Measurements from ENCODE around the gene STIP1. TPM values are rescaled to one million over a fixed set of nuclear protein-coding genes. Genes with fewer than 3 reads are reported as not detected.

STIP1 gene
- total RNA-seq, 4 donors from 2014 or later = 53.5 to 100 (median 72.6) TPM

GRCh38 chr11:64225608-64226506 lies 39.9 kb downstream of the STIP1 start, which contains the start of the genes NUDT22 and TRPT1:
NUDT22 (plus strand) TSS chr11:64226274; CDS start chr11:64226653, 379 bp downstream.
TRPT1 (minus strand) TSS chr11:64226186; CDS start chr11:64225860, 326 bp downstream.
- TF ChIP-seq CTCF (IDR thresholded peaks at IDR 0.05; ENCODE audit: low read depth) = no peak

GRCh38 chr11:64226507-64227051 lies 40.6 kb downstream of the STIP1 start:
- TF ChIP-seq CTCF (IDR thresholded peaks at IDR 0.05; ENCODE audit: low read depth) = no peak

- TF ChIP-seq CTCF (IDR thresholded peaks at IDR 0.05; ENCODE audit: low read depth) = no peak
Measured at GRCh38 chr11:64227405-64227956, 41.5 kb downstream of the STIP1 start.

- no peak for TF ChIP-seq CTCF (IDR thresholded peaks at IDR 0.05; ENCODE audit: low read depth)
Measured at GRCh38 chr11:64229090-64229743, 43.2 kb downstream of the STIP1 start.

GRCh38 chr11:64229744-64230170 lies 43.8 kb downstream of the STIP1 start:
- TF ChIP-seq CTCF (IDR thresholded peaks at IDR 0.05; ENCODE audit: low read depth) = no peak

- no peak for TF ChIP-seq CTCF (IDR thresholded peaks at IDR 0.05; ENCODE audit: low read depth)
Measured at GRCh38 chr11:64230171-64230984, 44.4 kb downstream of the STIP1 start, which contains the start of gene DNAJC4. DNAJC4 (plus strand) TSS chr11:64230548; CDS start chr11:64230855, 307 bp downstream.

Measured in subcutaneous adipose tissue (tissue), 4 donors.